Caki2 (cell line): Measurements from ENCODE around the gene MPZ. TPM values are rescaled to one million over a fixed set of nuclear protein-coding genes. Genes with fewer than 3 reads are reported as not detected.
A peak's percentile ranks its signal among the peaks of the same experiment; 100 is the strongest.
"Not testable (repeated sequence)": the region's sequence is repeated elsewhere in the genome, so short reads cannot be mapped to it uniquely, and the experiment has no call there.

Source experiments
- DNase-seq: peaks from one replicate; pipeline ENCODE4 v3.0.0-alpha.2; 2015; ENCODE audit warnings: low read depth
- in situ Hi-C: cut with HindIII; loops from 2 replicates; pipeline ENCODE4 v1.10.0; 2016; ENCODE audit warnings: low sequenced_read_pairs, low pct_unique_long_range_greater_than_20kb, mixed read lengths
- total RNA-seq: library from RNA; depleted of rRNA; stranded (reverse); fragments of >200 nt; shearing (Covaris generic); gene quantifications from 2 replicates; pipeline ENCODE4 v1.2.3, GENCODE V29; 2014; ENCODE audit warnings: low replicate concordance; rRNA removed

Gene MPZ
- total RNA-seq: 0.74 TPM in 1 of 2 replicates, not detected in the other

DNA sequence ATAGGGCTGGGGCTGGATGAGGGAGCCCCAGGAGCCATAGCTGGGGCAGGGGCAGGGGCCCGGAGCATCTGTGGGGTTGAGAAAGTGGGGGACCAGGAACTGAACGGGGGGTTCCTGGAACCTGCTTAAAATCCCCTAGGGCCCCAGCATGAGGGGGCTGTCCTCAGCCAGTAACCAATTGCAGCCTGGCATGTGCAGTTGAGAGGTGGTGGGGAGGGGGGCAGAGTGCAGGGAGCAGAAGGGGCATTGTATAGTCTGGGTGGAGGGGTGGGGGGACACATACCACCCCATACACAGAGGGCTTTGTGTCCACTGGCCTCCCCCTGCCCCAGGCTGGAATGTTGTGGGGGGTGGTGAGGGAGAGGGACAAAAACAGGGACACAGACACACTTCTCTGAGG is at the start of gene MPZ:
Gene MPZ, minus strand, starts transcription at position 101 of the 400 bp plus-strand sequence. Its CDS starts 63 bp downstream, at position 38.
- DNase-seq: no peak
- in situ Hi-C loops: no loop called here

DNA sequence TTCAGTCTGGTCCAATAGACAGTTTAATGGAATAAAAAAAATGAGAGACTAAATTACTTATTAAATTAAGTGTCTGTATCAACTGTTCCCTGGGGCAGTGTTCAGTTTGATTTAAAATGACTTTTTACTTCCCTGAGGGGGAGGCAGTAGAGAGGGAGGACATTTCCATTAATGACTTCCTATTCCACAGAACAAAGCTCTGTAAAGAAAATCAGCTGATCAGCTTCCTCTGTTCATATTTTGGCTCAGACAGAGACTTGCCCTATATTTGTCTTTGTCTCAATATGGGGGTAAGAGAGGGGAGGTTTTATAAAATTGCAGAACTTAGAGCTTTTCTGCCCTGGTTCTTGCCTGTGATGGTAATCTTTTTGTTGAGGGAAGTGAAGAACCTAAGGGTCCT is 49.5 kb upstream of the MPZ start:
- in situ Hi-C loops: no loop called here
- no peak for DNase-seq

- in situ Hi-C loops: no loop called here
- no peak for DNase-seq
These were observed 47.3 kb upstream of the MPZ start for GRCh38 chr1:161357073-161357472.

DNA sequence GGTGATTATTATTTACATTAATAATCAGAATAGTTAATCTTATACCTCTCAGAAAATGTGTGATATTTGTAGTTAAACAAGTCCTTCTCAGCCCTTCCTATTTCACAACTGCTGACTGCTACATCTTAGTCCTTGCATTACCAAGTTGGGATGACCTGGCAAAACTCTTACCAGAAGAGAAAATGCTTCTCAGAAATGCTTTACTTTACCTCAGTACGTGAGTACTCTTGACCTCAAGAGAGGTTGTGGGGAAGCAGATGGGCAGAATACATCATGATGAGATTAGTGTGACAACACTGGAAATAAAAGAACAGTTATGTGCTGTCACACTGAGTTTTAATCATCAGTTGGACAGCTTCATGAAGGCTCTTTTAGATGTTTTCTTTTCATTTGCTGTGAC is 41.7 kb upstream of the MPZ start:
- in situ Hi-C loops: no loop called here
- no peak for DNase-seq

- in situ Hi-C loops: no loop called here
- no peak for DNase-seq
These were observed 40.9 kb upstream of the MPZ start for GRCh38 chr1:161350671-161351070.

DNA sequence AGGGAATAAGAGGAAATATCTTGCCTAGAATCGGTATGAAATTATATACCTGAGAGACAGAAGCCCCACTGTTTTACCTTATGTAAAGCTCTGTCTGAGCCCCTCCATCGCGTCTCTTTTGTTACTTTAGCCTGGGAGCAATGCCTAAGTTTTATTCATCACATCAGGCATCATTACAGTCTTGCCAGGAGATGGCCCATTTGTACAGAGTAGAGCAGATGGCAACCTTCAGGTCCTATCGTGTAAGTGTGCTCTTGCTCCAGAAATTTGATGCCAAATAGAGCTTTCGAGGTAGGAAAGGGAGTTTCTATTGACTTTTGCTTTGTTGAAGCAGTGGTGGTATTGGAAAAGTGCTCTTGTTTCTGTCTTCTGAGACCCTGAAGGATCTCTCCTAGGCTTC is 33.1 kb upstream of the MPZ start:
- no peak for DNase-seq
- in situ Hi-C loops: no loop called here

DNA sequence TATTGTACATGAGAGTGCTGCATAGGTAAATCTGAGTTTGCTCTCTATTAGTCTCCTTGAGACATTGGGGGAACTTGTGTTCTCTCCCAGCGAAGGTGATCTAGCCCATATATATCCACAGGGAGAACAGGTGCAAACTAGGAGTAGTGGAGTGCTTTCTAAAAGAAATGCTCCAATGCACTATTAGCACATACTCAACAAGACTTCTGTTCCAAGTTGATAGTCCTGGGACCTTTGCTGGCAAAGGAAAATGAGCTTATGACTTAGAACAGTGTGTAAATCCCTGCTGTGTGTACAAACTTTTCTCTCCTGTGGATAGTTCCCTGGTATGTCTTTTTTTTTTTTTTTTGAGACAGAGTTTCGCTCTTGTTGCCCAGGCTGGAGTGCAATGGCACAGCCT is 32.4 kb upstream of the MPZ start:
- DNase-seq: no peak
- in situ Hi-C loops: no loop called here

DNA sequence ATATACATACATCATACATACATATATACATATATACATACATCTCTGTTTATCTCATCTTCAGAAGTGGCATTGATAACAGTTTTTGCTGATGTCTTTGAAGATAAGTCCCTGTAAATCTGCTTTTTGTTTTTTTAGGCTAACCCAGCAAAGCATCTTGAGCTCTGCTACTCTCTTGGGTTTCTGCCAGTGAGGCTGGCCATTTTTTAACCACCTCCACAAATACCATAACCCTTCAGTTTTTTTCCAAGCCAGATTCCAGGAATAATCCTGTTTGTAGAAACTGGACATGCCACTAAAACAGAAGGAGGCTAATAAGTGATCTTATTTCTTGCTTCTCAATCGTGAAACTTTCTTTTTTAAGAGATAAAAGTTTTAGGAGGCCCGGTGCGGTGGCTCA is 26.0 kb upstream of the MPZ start:
- no peak for DNase-seq
- in situ Hi-C loops: no loop called here

- DNase-seq: no peak
- in situ Hi-C loops: no loop called here
These were observed 23.4 kb upstream of the MPZ start for GRCh38 chr1:161333166-161333565.

- in situ Hi-C loops: no loop called here
These were observed 20.6 kb upstream of the MPZ start for GRCh38 chr1:161330346-161330745.

GRCh38 chr1:161324020-161324419 is 14.3 kb upstream of the MPZ start:
- in situ Hi-C loops: no loop called here
- no peak for DNase-seq

More at GRCh38 chr1:161330346-161330745, 20.6 kb upstream of the MPZ start:
- DNase-seq: no peak

GRCh38 chr1:161315841-161316674 is 6.3 kb upstream of the MPZ start:
- DNase-seq, in situ Hi-C loops: not testable (repeated sequence)

DNA sequence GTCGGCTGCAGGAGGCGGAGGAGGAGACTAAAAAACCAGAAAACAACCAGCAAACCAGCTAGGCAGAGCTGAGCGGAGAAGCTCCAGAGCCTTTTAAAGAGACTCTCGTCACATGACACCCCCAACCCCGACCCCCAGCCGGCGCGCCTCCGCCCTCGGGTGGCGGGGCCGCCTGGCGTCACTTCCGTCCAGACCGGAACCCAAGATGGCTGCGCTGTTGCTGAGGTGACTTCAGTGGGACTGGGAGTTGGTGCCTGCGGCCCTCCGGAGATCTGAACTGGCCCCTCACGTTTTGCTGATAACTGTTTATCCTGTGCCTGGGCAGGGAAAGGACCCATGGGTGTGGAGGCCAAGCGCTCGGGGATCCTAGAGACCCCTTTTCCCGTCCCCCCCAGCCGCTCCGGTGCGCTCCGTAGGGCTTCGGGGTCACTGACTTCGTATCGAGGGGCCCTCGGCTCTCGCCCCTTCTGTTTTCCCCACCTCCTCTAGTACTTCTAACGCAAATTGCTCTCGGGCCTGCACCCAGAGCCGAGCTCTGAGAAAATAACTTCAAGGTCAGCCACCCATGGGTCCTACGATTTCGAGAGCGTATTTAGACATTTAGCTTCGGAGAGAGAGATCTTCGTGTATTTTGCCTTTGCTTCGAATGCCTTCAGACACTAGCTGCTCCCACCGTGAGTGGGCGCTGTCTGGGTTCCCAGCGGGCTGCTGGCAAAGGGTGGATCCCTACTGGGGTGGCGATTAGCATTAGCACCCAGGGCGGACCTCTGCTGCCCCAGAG is 4.6 kb upstream of the MPZ start, which contains the start of gene SDHC:
Gene SDHC, plus strand, starts transcription at position 181 of the 781 bp plus-strand sequence. Its CDS starts 25 bp downstream, at position 206.
- peak; percentile 73 for DNase-seq
- in situ Hi-C loops: no loop called here

- in situ Hi-C loops: no loop called here
- DNase-seq: no peak
These were observed 3.9 kb upstream of the MPZ start for GRCh38 chr1:161313554-161314200.

DNA sequence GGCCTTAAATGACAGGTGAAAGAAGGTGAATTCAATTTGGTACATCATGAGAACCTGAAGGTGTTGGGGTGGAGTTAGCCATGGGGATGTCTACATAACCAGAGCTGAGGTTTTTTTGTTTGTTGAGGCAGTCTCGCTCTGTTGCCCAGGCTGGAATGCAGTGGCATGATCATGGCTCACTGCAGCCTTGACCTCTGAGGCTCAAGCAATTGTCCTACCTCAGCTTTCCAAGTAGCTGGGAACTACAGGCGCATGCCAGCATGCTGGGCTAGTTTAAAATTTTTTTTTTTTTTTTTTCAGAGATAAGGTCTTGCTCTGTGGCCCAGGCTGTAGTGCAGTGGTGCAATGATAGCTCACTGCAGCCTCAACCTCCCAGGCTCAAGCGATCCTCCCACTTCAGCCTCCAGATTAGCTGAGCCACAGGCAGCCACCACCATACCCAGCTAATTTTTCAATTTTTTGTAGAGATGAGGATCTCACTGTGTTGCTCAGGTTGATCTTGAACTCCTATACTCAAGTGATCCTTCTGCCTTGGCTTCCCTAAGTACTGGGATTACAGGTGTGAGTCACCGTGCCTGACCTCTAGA is 1.9 kb upstream of the MPZ start:
- peak; percentile 89 for DNase-seq
- in situ Hi-C loops: no loop called here

- in situ Hi-C loops: no loop called here
- no peak for DNase-seq
These were observed 1.7 kb downstream of the MPZ start for GRCh38 chr1:161307892-161308638.

DNA sequence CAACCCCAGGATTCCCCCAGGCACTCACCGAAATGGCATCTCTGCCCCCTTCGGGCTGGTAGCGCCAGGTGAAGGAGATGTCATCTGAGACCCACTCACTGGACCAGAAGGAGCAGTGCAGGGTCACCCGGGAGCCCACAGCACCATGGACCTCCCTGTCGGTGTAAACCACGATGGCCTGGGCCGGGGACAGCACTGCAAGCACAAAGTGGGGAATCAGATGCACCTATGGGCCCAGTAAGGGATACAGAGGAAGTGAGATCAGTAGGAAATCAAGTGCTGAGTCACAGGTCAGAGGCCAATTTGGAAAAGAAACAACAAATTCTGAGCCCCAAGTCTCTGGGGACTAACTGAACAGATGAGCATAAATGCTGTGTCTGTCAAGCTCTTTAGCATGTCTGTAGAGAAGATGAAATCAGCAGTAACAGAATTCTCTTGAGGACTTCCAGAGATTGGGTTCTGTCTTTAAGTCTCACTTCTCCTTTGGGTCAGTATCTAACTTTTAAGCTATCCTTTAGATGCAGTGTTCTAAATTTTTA is 2.5 kb downstream of the MPZ start:
- DNase-seq: no peak

More for the DNA sequence above, 2.5 kb downstream of the MPZ start:
- in situ Hi-C loops: no loop called here
